HG03196 (cell line): ENCODE results near the gene DNLZ.

Source experiments
- ATAC-seq: cut with Tn5 transposase; IDR thresholded peaks from one replicate; pipeline ENCODE4 v1.9.1; 2021; ENCODE audit not compliant: unreplicated experiment

DNLZ gene

DNA sequence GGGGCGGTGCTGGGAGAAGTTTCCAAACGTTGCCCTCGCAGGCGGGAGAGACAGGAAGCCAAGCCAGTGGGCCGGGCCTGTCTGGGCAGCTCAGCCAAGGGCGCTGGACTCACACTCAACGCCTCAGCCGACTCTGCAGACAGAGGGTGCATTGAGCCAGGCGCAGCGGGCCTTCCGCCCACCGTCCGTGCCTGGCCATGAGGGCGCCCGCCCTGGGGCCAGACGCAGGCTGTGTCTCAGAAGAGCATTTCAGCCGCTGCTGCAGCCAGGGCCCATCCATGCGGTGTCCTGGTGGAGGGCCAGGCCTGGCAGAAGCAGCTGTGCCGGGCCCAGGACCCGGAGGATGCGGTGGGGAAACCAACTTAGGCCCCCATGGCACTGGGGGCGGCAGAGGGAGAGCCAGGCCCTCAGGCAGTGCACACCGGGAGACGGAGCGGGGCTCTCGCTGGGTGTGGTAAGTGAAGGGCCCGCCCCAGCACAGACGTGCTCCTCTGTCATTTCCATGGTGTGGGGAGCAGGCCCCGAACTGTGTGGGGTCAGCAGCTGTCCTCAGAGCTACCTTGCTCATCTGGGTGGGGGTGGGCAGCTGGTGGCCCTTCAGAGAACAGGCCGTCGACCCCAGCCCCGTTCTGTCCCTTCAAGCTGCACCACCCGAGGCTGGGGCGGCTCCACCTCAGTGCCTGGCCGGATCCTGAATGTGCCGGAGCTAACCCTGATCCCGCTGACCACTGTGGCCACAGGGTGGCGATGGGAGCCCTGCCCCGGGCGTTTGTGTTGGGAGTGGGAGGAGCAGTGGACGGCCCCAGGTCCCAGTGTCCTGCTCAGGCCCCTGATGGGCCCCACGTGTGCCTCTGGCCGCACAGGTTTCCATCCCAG, 18.0 kb downstream of the DNLZ start:
- no peak for ATAC-seq

DNA sequence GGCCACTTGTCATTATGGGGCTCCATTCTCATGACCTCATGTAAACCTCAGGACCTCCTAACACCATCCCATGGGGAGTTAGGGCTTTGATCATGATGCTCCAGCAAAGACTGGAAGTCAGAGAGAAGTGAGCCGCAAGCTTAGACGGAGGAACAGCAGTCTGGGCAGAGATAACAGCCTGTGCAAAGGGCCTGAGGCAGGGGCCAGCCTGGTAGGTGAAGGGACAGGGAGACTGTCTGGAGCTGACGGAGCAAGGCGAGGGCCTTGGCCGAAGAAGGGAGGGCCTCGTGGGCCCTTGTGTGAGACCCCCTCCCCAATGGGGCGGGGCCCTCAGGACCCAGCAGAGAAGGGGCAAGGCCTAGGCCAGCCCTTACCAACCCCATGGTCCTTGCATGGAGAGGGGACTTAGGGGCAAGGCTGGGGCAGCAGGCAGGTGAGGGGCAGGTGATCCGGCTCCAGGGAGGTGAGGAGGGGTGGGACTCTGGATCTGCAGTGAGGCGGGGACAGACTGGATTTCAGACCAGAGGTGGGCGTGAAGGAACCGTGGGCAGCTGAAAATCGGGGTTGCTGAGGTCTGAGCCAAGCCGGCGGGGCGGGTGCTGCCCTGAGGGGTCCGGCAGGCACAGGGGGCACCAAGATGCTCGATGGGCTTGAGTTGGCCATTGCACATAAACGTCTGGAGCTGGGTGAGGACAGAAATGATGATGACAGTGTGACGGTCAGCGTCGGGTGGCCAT, 18.8 kb downstream of the DNLZ start:
- ATAC-seq, result no peak

DNA sequence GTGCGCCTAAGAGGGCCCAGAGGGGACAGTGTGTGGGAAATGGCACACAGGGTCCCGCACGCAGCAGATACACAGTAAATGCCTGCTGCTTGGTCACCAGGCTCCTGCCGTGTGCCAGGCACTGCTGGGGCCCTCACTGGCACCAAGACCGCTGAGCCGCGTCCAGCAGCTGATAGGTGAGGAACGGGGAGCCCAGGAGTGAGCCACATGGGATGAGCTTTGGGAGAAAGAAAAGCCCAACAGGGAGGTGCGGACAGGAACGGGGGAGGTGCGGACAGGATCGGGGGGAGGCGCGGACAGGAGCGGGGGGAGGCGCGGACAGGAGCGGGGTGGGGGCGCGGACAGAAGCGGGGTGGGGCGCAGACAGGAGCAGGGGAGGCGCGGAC, 19.7 kb downstream of the DNLZ start:
- no peak for ATAC-seq

- no peak for ATAC-seq
Measured at GRCh38 chr9:136343121-136343883, 20.2 kb downstream of the DNLZ start.

DNA sequence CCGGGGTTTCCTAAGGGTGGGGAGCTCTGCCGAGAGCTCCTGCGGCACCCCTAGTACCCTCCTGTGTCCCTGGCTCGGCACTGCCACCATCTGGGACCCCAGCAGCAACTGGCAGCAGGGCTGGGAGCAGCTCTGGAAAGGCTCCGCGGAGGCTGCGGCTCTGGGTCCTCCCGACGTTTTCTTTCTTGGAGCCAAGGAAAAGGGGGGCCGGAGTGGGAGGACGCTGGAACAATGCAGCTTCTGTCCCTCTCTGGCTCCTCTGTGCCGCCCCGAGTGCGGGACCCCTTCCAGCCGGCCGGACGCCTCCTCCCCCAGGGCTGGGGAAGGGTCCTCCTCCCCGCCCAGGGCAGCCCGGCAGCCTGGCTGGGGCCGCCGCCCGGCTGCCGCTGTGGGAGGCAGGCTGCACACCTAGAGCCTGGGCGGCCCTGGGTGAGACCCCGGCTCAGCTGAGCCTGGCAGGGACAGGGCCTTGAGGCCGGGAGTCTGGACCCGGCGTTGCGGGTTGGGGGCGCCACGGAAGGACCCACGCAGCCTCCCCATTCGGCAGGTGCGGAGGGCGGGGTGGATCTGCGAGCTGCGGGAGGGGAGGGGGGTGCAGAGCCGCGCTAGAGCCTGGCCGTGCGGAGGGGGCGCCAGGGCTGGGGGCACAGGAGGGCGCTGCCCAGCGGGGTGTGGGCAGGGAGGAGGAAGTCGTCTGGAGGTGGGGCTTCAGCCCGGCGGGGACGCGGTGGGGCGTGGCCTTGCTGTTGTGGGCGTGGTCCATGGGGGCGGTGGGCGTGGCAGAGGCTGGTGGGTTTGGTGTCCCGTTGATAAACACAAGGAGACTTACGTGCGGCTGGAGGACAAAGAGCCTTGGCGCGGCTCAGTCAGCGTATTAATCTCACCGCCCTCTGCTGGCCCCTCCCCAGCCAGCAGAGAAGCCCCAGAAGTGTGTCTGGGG, 21.1 kb downstream of the DNLZ start:
- no peak for ATAC-seq

GRCh38 chr9:136341769-136342168, 21.8 kb downstream of the DNLZ start:
- no peak for ATAC-seq

GRCh38 chr9:136341042-136341655, 22.4 kb downstream of the DNLZ start:
- no peak for ATAC-seq

- no peak for ATAC-seq
Measured at GRCh38 chr9:136340356-136341041, 23.0 kb downstream of the DNLZ start.

- ATAC-seq, result no peak
Measured at GRCh38 chr9:136339958-136340310, 23.6 kb downstream of the DNLZ start.

- ATAC-seq, result no peak
Measured at GRCh38 chr9:136339173-136339957, 24.2 kb downstream of the DNLZ start.

GRCh38 chr9:136338511-136338910, 25.0 kb downstream of the DNLZ start:
- no peak for ATAC-seq

DNA sequence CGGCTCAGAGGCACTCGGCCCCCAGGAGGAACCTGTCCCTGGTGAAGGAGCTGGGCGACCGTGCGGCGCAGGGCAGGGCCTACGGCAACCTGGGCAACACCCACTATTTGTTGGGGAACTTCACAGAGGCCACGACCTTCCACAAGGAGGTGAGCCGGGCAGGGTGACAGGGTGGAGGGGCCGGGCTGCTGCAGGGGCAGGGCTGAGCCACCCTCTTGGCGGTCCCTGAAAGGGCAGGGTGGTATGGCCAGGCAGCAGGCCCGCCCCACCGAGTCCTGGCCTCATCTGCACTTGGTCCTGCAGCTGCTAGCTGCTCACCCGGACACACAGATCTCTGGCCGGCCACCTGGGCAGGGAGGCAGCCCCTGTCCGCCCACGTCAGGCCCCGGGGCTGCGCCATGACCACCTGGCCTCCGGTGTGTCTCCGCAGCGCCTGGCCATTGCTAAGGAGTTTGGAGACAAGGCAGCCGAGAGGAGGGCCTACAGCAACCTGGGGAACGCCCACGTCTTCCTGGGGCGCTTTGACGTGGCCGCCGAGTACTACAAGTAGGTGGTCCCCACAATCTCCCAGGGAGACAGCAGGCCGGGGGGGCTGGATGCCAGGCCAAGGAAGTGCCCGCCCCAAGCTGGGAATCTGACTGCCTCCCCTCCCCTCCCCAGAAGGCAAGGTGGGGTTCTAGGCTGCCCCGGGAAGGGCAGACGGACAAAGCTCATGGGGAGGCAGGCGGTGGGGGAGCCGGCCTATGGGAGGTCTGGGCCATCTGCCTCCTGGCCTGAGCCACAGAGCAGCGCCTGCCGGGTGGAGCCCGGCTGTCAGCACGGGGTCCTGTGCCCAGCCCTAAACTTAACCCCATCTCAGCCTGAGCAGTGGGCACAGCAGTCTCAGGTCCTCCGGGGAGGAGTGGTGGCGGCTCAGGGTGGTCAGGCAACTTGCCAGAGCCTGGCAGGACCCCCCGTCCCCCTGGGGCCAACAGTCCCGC, 25.8 kb downstream of the DNLZ start:
- ATAC-seq, result no peak

- ATAC-seq, result no peak
Measured at GRCh38 chr9:136336881-136337280, 26.7 kb downstream of the DNLZ start.

- ATAC-seq, result no peak
Measured at GRCh38 chr9:136336156-136336870, 27.2 kb downstream of the DNLZ start.

GRCh38 chr9:136335296-136336155, 28.0 kb downstream of the DNLZ start:
- no peak for ATAC-seq

- no peak for ATAC-seq
Measured at GRCh38 chr9:136334541-136334940, 29.0 kb downstream of the DNLZ start.
